Fibroblast of peridontal ligament (primary cell): ENCODE results near the gene FEZF2.

Experiments used
- DNase-seq: peaks from one replicate; pipeline ENCODE4 v3.0.0-alpha.2; 2010; ENCODE audit errors: extremely low read depth

Gene FEZF2

GRCh38 chr3:62373215-62373614, at the start of gene FEZF2:
Gene FEZF2 (minus strand): TSS chr3:62373550. CDS start chr3:62372868, 682 bp downstream.
- DNase-seq = no peak

- no peak for DNase-seq
Measured at GRCh38 chr3:62421207-62421606, 47.9 kb upstream of the FEZF2 start.

GRCh38 chr3:62416144-62416543, 42.8 kb upstream of the FEZF2 start:
- DNase-seq = no peak

GRCh38 chr3:62415312-62415801, 42.0 kb upstream of the FEZF2 start:
- DNase-seq = no peak

- DNase-seq = no peak
Measured at GRCh38 chr3:62414786-62415185, 41.4 kb upstream of the FEZF2 start.

- DNase-seq = no peak
Measured at GRCh38 chr3:62413687-62414086, 40.3 kb upstream of the FEZF2 start.

- no peak for DNase-seq
Measured at GRCh38 chr3:62406945-62407344, 33.6 kb upstream of the FEZF2 start.

GRCh38 chr3:62405566-62405965, 32.2 kb upstream of the FEZF2 start:
- DNase-seq = no peak

GRCh38 chr3:62405135-62405534, 31.8 kb upstream of the FEZF2 start:
- no peak for DNase-seq

- no peak for DNase-seq
Measured at GRCh38 chr3:62404321-62404720, 31.0 kb upstream of the FEZF2 start.

- DNase-seq = no peak
Measured at GRCh38 chr3:62403765-62404164, 30.4 kb upstream of the FEZF2 start.

- no peak for DNase-seq
Measured at GRCh38 chr3:62392626-62393292, 19.4 kb upstream of the FEZF2 start.

GRCh38 chr3:62387251-62387650, 13.9 kb upstream of the FEZF2 start:
- no peak for DNase-seq

- no peak for DNase-seq
Measured at GRCh38 chr3:62379321-62379798, 6.0 kb upstream of the FEZF2 start.

GRCh38 chr3:62378921-62379320, 5.6 kb upstream of the FEZF2 start:
- no peak for DNase-seq

- DNase-seq = no peak
Measured at GRCh38 chr3:62378311-62378789, 5.0 kb upstream of the FEZF2 start.

- no peak for DNase-seq
Measured at GRCh38 chr3:62376906-62377877, 3.8 kb upstream of the FEZF2 start.

- no peak for DNase-seq
Measured at GRCh38 chr3:62376454-62376720, 3.0 kb upstream of the FEZF2 start.

GRCh38 chr3:62375655-62376453, 2.5 kb upstream of the FEZF2 start:
- no peak for DNase-seq

- DNase-seq = peak; percentile 46
Measured at GRCh38 chr3:62374341-62375218, 1.2 kb upstream of the FEZF2 start.
